T-helper 9 cell (primary cell): Measurements from ENCODE around the gene SBNO2.

Experiments
- DNase-seq: peaks from one replicate; pipeline ENCODE4 v3.0.0-alpha.2; 2020

SBNO2 gene

GRCh38 chr19:1085053-1085658, 88.9 kb downstream of the SBNO2 start:
- no peak for DNase-seq

GRCh38 chr19:1084024-1084868, 89.8 kb downstream of the SBNO2 start:
- DNase-seq = no peak

- no peak for DNase-seq
Measured at GRCh38 chr19:1082928-1083816, 90.9 kb downstream of the SBNO2 start.

- peak; percentile 79 for DNase-seq
Measured at GRCh38 chr19:1082165-1082927, 91.7 kb downstream of the SBNO2 start.

GRCh38 chr19:1081301-1082164, 92.5 kb downstream of the SBNO2 start:
- no peak for DNase-seq

- DNase-seq = no peak
Measured at GRCh38 chr19:1080360-1081161, 93.5 kb downstream of the SBNO2 start.

GRCh38 chr19:1079566-1080111, 94.4 kb downstream of the SBNO2 start:
- no peak for DNase-seq

- DNase-seq = peak; percentile 86
Measured at GRCh38 chr19:1076951-1077350, 97.1 kb downstream of the SBNO2 start.

- no peak for DNase-seq
Measured at GRCh38 chr19:1076046-1076386, 98.1 kb downstream of the SBNO2 start.

GRCh38 chr19:1074544-1075283, 99.4 kb downstream of the SBNO2 start:
- peak; percentile 99 for DNase-seq

GRCh38 chr19:1073956-1074517, 100.0 kb downstream of the SBNO2 start:
- DNase-seq = no peak

GRCh38 chr19:1073063-1073955, 100.8 kb downstream of the SBNO2 start:
- DNase-seq = no peak

GRCh38 chr19:1072371-1073015, 101.6 kb downstream of the SBNO2 start:
- DNase-seq = no peak

- no peak for DNase-seq
Measured at GRCh38 chr19:1070931-1071791, 102.9 kb downstream of the SBNO2 start.

- DNase-seq = no peak
Measured at GRCh38 chr19:1070576-1070930, 103.5 kb downstream of the SBNO2 start.

GRCh38 chr19:1069009-1069779, 104.9 kb downstream of the SBNO2 start:
- peak; percentile 57 for DNase-seq
